Stimulated activated CD8-positive, alpha-beta memory T cell treated with anti-CD3 and anti-CD28 coated beads, Interleukin-15, amount 100 ng/mL, for 1 hour (primary cell): ENCODE data around the gene RRP12.

Source experiments
- DNase-seq: peaks from one replicate; pipeline ENCODE4 v3.0.0-alpha.2; 2020; ENCODE audit warnings: low read depth

RRP12 gene

DNA sequence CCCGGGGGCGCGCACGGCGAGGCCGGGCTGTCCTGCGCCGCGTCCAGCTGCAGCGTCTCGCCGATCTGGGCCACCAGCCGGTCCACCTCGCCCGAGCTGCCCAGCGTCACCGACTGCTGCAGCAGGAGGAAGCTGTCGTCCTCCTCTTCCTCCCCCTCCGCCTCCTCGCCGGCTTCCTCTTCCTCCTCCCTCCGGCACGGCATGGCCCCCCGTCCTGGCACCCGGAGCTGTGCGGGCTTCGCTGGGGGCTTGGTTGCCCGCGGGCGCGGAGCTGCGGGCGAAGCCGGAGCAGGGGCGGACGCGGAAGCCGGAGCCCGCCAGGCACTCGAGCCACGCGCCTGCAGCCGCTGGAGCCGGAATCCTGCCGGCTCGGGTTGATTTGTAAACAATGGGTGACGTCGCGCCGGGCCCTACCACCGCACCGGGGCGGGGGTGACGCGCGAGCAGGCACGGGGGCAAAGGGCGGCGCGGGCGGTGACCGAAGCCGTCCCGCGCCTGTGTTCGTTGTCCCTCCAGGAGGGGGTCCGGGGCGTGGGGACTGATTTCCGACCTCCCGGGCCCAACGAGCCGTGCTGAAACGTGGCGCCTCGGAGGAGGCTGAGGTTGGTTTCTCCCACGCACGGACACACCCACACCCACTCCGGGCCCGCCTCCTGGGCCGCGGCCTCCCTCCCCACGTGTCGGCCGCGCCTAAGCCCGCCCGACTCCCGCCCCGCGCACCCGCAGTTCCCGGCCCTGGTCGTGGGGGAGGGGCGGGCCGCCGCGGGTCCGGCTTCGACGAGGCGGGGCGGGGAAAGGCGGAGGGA, 66.6 kb downstream of the RRP12 start, which contains the start of gene FRAT2:
FRAT2 (minus strand) TSS at position 360 of the 806 bp plus-strand sequence; CDS start at position 203, 157 bp downstream.
- DNase-seq = peak; percentile 77

- no peak for DNase-seq
Measured at GRCh38 chr10:97333601-97334369, 67.4 kb downstream of the RRP12 start.

- no peak for DNase-seq
Measured at GRCh38 chr10:97333351-97333600, 67.9 kb downstream of the RRP12 start.

DNA sequence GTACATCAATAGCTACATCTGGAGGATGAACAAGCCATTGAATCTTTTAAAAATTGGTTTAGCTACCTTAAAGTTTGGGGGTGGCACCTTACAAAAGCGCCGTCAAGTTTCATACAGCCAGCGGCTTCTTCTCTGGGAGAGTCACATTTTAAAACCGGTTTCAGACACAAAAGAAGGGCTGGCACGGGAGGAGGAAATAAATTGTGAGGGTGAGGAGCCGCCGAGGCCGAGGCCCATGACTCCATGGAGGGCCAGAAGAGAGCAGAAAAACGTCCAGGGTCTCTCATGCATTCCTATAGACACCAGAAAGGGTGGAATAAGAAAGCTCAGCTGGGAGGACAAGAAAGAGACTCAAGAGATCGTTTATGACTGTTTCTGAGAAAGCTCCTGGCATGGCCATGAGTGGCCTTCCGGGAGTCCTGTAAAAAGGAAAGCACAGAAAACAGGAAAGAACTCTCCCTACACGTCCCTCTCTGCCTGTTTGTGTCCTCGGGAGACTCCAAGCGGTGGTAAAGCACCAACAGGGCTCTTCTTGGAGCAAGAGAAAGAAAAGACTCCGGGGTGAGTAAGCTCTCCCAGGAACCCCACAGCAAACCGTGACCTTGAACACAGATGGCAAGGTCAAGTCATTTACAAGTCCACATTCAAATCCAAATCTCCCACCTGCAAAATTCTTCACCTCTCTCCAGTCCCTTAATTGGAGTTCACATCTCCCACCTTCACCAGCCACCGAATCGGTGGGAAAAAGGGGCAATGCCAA, 68.4 kb downstream of the RRP12 start:
- no peak for DNase-seq

- DNase-seq = no peak
Measured at GRCh38 chr10:97331153-97331703, 69.9 kb downstream of the RRP12 start.

GRCh38 chr10:97329766-97330165, 71.4 kb downstream of the RRP12 start:
- no peak for DNase-seq

DNA sequence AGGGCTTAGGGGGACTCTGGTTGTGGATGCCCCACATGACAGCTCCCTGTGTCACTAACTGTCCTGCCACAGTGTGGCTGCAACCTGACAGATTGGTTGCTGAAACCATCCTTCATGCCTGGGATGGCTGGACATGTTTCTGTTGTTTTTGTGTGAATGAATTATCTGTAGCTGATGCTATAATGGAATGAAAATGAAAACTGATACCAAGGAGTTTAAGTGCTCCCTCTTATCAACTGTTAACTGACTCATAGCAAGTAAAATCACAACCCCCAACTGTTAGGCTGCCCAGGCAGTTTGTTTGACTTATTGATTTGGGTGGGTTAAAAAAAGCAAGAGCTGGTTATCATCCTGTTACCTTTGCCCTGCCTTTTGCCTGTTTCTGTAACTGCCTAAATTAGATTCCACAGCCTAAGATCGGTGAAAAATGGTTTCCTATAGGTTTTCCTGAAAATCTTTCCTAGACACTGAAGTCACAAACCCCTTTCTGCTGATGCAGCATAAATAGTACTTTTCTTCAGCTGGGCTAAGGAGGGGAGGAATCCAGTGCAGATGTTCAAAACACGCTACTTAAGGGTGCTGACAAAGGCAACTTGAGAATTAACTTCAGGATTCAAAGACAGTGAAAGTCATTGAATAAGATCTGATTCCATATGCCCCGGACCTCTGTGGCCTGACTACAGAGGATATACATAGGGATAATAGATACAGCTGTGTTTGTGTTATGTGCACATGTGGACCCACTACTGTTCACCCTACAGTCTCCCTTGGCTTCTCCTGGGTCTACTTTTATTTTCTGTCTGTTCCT, 72.3 kb downstream of the RRP12 start:
- no peak for DNase-seq

DNA sequence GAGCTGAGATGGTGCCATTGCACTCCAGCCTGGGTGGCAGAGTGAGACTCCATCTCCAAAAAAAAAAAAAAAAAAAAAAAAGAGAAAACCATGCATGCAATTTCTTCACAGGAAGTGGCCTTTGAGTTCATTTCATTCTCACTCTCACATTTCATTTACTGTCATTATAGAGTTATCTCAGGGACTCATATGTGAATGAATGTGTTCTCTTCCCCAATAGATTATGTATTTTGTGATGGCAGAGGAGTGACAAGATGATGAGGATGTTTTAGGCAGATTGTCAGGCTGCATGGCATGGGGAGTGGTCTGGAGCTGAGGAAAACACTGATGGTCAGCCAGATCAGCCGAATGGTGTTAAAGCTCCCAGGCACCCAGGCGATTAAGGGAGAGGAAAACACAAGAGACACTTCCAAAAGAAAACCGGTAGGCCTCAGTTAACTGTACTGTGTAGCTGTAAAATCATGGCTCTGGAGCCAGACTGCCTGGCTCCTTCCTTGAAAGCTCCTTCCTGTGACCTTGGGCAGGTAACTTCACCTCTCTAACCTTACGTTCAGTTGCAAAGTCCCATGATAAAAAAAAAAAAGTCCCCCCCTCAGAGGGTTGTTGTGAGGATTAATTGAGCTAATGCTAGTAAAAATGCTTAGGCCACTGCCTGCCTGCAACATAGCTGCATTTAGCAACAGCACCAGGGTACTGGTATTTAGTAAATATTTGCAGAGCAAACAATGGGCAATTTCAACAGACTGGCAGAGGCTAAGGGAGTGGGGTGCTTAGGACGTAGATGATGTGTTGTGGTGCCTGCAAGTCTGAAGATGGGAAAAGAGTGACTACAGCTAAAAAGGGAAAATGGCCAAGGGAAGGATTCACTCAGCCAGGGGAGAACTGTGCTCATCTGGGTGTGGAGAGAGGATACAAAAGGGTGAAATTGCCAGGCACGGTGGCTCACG, 73.5 kb downstream of the RRP12 start:
- DNase-seq = no peak

DNA sequence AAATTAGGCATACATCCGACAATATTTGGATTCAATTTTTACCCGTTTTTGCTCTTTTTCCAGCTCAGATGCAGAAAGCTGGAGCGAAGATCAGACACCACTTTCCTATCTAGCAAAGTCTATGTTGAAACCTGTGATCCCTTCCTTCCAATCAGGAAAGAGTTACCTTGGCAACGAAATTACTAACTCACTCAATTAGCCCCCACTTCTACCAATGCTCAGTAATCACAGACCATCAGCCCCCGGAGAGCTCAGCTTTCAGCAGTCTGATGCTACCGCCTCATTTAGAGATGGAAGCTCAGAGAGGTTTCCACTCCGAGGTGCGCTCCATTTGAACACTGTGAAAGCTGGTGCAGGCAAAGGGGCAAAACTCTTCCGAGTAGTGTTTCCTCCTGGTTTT, 75.4 kb downstream of the RRP12 start:
- DNase-seq = no peak

GRCh38 chr10:97323501-97323900, 77.6 kb downstream of the RRP12 start:
- no peak for DNase-seq

DNA sequence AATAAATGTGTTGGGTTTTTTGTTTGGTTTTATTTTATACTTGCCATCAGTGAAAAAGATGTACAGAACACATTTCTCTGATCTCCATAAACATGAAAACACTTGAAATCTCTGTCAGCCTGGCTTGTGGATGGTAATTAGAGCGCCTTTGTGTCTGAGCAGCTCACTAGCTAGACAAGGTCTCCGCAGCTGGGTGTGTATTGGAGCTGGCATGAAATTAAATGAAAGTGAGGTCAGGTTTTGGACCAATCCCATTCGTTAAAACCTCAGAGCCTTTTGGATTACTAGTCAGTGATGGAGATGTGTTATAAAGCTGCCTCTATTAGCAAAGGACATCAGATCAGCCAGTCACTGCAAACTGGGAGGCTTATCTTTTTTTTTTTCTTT, 79.3 kb downstream of the RRP12 start:
- DNase-seq = no peak

- DNase-seq = no peak
Measured at GRCh38 chr10:97321032-97321803, 79.9 kb downstream of the RRP12 start.

DNA sequence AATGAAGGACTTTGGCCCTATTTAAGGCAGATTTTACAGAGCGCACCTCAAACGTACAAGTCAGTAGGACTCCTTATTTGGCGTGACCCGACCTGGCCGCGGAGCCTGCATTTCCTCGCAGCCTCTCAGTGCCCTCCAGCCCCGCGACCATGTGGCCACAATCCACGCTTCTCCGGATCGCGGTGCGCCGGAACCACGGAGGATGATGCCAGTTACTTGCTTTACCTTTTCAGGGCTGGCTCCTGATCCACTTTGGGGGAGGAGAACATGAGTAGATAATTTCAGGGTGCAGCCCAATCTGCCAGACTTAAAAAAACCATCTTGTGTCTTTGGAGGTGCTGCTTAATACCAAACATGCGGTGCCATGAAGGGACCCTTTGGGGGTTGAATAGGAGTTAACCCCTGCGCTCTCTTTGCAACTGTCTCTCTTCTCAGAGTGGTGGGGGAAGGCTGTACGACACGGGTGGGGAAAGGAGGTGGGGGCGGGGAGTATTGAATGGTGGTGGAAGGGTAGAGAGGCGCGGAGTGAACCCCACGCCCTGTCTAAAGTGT, 80.6 kb downstream of the RRP12 start:
- DNase-seq = no peak

DNA sequence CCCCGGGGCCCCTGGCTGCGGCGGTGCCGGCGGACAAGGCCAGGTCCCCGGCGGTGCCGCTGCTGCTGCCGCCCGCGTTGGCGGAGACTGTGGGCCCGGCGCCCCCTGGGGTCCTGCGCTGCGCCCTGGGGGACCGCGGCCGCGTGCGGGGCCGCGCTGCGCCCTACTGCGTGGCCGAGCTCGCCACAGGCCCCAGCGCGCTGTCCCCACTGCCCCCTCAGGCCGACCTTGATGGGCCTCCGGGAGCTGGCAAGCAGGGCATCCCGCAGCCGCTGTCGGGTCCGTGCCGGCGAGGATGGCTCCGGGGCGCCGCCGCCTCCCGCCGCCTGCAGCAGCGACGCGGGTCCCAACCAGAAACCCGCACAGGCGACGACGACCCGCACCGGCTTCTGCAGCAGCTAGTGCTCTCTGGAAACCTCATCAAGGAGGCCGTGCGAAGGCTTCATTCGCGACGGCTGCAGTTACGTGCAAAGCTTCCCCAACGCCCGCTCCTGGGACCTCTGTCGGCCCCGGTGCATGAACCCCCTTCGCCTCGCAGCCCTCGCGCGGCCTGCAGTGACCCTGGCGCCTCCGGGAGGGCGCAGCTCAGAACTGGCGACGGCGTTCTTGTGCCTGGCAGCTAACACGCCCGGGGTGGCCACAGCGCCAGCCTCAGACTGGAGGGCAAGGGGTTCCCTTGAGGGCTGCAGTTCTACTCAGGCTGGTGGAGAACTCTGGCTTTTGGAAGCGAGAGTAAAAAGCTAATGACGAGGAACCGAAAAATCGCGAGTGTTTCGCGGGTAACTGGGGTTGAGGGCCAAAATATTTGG, 81.3 kb downstream of the RRP12 start:
- DNase-seq = peak; percentile 31

DNA sequence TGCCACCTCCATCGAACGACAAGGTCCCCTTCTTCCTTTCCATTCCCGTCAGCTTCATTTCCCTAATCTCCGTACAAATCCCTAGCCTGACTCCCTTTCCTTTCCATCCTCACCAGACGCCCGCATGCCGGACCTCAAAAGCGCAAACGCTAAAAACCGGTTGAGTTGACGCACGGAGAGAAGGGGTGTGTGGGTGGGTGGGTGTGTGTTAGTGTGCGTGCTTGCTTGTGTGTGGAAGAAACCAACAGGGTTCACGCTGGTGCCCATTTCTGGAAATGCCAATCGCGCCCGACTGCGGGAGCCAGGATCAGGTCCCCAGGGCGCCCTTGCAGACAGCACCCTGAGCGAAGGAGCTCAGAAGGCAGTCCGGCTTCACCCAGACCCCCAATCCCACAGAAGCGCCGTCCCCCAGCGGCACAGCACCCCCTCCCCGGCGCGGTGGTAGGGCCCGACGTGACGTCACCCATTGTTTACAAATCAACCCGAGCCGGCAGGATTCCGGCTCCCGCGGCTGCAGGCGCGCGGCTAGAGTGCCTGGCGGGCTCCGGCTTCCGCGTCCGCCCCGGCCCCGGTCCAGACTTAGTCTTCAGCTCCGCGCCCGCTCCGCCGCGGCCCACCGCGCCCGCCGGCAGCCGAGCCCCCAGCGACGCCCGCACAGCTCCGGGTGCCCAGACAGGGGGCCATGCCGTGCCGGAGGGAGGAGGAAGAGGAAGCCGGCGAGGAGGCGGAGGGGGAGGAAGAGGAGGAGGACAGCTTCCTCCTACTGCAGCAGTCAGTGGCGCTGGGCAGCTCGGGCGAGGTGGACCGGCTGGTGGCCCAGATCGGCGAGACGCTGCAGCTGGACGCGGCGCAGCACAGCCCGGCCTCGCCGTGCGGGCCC, 82.1 kb downstream of the RRP12 start, which contains the start of gene FRAT1:
FRAT1 (plus strand) TSS at position 500 of the 880 bp plus-strand sequence; CDS start at position 683, 183 bp downstream.
- DNase-seq = peak; percentile 85

GRCh38 chr10:97314671-97315070, 86.5 kb downstream of the RRP12 start:
- no peak for DNase-seq

GRCh38 chr10:97312897-97313296, 88.2 kb downstream of the RRP12 start:
- no peak for DNase-seq
